ENCODE results near the gene GRID1.

The GRID1 gene

GRCh38 chr10:85600026-85600743, 766.4 kb downstream of the GRID1 start:
- no peak for DNase-seq

DNA sequence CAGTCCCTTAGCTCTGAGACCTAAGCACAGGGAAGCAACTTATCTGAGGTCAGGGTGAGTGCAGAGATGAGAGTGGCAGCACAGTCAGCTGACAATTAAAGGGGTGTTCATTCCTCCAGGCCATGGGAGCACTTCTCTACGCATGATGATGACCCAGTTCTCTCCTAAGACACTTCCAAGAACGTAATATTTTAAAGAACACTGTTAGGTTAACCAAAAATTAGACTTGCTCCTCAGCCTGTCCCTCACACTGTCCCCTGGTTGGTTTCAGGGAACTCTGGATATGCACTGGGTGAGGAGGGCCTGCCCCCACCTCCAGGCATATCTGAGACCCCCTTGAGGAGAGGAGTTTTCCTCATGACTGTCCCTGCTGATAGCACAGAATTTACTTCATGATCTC, 767.5 kb downstream of the GRID1 start:
- no peak for DNase-seq

- no peak for DNase-seq
These were observed 767.9 kb downstream of the GRID1 start for GRCh38 chr10:85598646-85599045.

DNA sequence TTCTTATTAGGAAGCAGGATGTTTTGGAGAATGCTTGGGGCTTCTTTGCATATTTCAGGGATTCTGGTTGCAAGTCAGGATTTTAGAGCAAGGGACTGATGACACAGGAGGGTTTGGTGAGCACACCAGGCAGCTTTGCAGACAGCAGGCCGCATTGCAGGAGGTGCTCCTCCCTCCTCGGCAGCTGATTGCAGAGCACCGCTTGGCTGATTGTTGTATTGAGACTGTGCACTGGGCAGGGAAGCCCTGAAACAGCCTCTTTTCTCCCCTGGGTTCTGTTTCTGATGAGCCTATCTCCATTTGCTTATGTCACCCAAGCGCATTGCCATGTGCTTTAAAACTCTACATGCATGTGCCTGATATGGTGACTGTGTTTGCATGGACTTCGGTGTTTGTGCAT, 769.6 kb downstream of the GRID1 start:
- no peak for DNase-seq

DNA sequence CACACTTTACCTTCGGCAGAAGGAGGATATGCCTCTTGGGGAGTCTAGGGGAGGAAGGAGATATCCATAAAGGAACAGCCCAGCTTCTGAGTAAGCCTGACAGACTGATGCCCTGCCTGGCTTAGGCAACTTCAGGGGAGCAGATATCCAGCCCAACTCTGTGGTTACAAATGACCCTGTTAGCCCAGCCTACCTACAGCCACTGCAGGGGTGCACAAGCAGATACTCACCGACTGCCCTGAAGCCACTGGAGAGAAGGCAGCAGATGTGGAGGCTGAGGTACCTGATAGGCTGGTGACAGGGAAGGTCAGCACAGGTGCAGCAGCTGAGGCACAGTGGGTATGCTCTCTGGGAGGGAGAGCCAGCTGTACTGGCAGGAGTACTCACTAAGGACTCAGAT, 770.2 kb downstream of the GRID1 start:
- DNase-seq = no peak

- DNase-seq = no peak
These were observed 772.4 kb downstream of the GRID1 start for GRCh38 chr10:85594239-85594638.

GRCh38 chr10:85593226-85593772, 773.3 kb downstream of the GRID1 start:
- no peak for DNase-seq

DNA sequence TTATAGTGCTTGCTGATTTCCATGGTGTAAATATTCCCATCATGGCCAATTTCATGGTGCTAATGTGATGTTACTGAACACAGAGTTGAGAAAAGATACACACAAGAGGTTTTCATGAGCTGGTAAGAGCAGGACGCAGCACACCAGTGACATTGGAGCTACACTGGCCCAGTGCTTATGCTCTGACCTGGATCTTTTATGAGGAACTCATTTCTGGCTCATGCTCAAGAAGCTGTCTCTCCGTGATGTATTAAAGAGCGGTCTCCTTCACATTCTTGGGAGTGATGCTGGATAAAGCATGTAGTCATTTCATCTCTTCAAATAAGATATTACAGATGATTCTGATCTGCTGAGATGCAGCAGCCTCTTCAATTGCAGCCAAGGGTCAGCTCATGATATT, 785.2 kb downstream of the GRID1 start:
- DNase-seq = no peak

GRCh38 chr10:85580585-85580984, 786.0 kb downstream of the GRID1 start:
- DNase-seq = no peak

GRCh38 chr10:85578860-85579259, 787.7 kb downstream of the GRID1 start:
- DNase-seq = no peak

DNA sequence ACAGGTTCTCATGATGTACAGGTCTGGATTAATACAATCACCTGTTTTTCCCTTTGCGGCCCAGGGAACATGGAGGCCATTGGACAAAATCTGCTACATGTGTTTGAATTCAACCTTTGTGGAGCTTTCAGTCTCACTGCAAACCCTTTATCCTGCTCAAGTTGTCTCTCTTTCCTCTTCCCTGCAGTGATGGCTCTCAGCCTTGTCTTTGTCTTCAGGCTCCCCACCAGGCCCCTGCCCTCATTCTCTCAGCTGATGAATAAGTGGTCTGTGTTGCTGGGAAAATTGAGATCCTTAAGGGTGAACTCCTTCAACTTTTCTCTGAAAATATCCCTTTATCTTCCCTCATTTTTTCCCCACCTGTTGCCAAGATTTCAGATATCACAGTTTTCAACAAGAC, 791.2 kb downstream of the GRID1 start:
- DNase-seq = no peak

- DNase-seq = no peak
These were observed 795.7 kb downstream of the GRID1 start for GRCh38 chr10:85570871-85571270.

GRCh38 chr10:85565381-85565780, 801.2 kb downstream of the GRID1 start:
- DNase-seq = no peak

- no peak for DNase-seq
These were observed 808.1 kb downstream of the GRID1 start for GRCh38 chr10:85558533-85558932.

GRCh38 chr10:85557706-85558105, 808.9 kb downstream of the GRID1 start:
- no peak for DNase-seq

GRCh38 chr10:85557077-85557476, 809.5 kb downstream of the GRID1 start:
- no peak for DNase-seq
